Spleen (tissue), 11 donors: ENCODE results near the gene PLA2G4D. TPM values are rescaled to one million over a fixed set of nuclear protein-coding genes. Genes with fewer than 3 reads are reported as not detected.
A peak's percentile ranks its signal among the peaks of the same experiment; 100 is the strongest.

Experiments used
- DNase-seq: peaks from one replicate; pipeline ENCODE4 v3.0.0-alpha.2; 2020
- H3K27ac ChIP-seq, 8 donors: fragments of 200-600 bp; sonication (generic) in 7 of 8; 1 replicate in 4 of 8; 2 replicates in 4 of 8; pipeline versions ENCODE4 v1.5.0 to v1.8.0; 2016 to 2021; ENCODE audit warnings: inconsistent platforms in 4 of 8, mild to moderate bottlenecking in 4 of 8, moderate library complexity in 1 of 8
- H3K27me3 ChIP-seq, 7 donors: fragments of 200-600 bp; sonication (generic) in 6 of 7; replicated peaks in 1 of 7; 1 replicate in 4 of 7; 2 replicates in 3 of 7; pipeline versions ENCODE4 v1.5.0 to v1.8.0; 2016 to 2021; ENCODE audit warnings: inconsistent platforms in 3 of 7, mild to moderate bottlenecking in 1 of 7
- H3K36me3 ChIP-seq, 6 donors: fragments of 200-600 bp; sonication (generic) in 5 of 6; 1 replicate in 4 of 6; 2 replicates in 2 of 6; pipeline versions ENCODE4 v1.5.0 to v1.8.0; 2016 to 2021; ENCODE audit warnings: inconsistent platforms in 2 of 6
- H3K4me1 ChIP-seq, 6 donors: fragments of 200-600 bp; sonication (generic) in 5 of 6; 1 replicate in 3 of 6; 2 replicates in 3 of 6; pipeline versions ENCODE4 v1.5.0 to v1.8.0; 2016 to 2021; ENCODE audit warnings: inconsistent platforms in 3 of 6
- H3K4me3 ChIP-seq, 8 donors: fragments of 200-600 bp; sonication (generic) in 7 of 8; 1 replicate in 4 of 8; 2 replicates in 4 of 8; pipeline versions ENCODE4 v1.5.0 to v1.8.0; 2016 to 2021; ENCODE audit warnings: inconsistent platforms in 4 of 8, mild to moderate bottlenecking in 4 of 8, moderate library complexity in 2 of 8
- H3K9me3 ChIP-seq, 8 donors: fragments of 200-600 bp; sonication (generic) in 7 of 8; 1 replicate in 4 of 8; 2 replicates in 4 of 8; pipeline versions ENCODE4 v1.5.0 to v1.8.0; 2016 to 2021; ENCODE audit warnings: inconsistent platforms in 4 of 8
- POLR2A ChIP-seq, 3 donors: fragments of 450-650 bp; IDR thresholded peaks; one replicate each; pipeline ENCODE4 v1.5.1; 2017; ENCODE audit warnings: antibody characterized with exemption in 3 of 3, mild to moderate bottlenecking in 1 of 3
- POLR2AphosphoS5 ChIP-seq, 3 donors: sonication (generic); formaldehyde crosslinking; IDR thresholded peaks; one replicate each; pipeline ENCODE4 v1.5.1; 2017; ENCODE audit warnings: antibody characterized with exemption in 3 of 3
- WGBS, 5 donors: extraction: QIAGEN DNeasy Blood & Tissue Kit in 3 of 5; methylation state at CpG; one replicate each; pipeline versions ENCODE4 v1.1.5 to v1.1.7; 2013 to 2018; 5-methylcytosine and 5-hydroxymethylcytosine counted together
- intact Hi-C: fragments of 100-400 bp; cut with DNase I; formaldehyde crosslinking; loops from one replicate; pipeline ENCODE4 v1.15.0; 2023; ENCODE audit warnings: low total_unique reads
- polyA plus RNA-seq, 3 donors: library from polyadenylated mRNA; stranded (reverse); fragments of 200-250 nt; gene quantifications; one replicate each; pipeline ENCODE4 v1.2.1, GENCODE V29; 2013
- total RNA-seq, 7 donors: library from RNA; depleted of rRNA in 3 of 7; stranded (reverse); fragments of >200 nt in 3 of 7; fragmentation: NEBNext Ultra II Directional in 4 of 7; extraction: Animal tissue kit (Norgen Biotek cat#: 25700) in 4 of 7; gene quantifications; one replicate each; pipeline versions ENCODE4 v1.1.0 to v1.2.1, GENCODE V29; 2016 to 2021
- TF ChIP-seq, protein P1 (sequence below), 11 experiments: fragments of 200-600 bp in 7 of 11; fragments of 450-650 bp in 4 of 11; sonication (generic) in 4 of 11; IDR thresholded peaks in 8 of 11; conservative IDR thresholded peaks in 3 of 11; 1 replicate in 7 of 11; 2 replicates in 4 of 11; pipeline versions ENCODE4 v1.4.0 to v1.8.0; 2016 to 2021; ENCODE audit warnings: antibody characterized with exemption in 11 of 11, inconsistent platforms in 4 of 11, mild to moderate bottlenecking in 1 of 11
- donor health status: healthy with polysubstance abuse.
- donor health status: DM: no; HTN: no; CAD: no; lungs with moderate emphysema.
- donor health status: DM: no; HTN: no; CAD: no.
- donor health status: Bipolar disorder and iron deficiency.
- donor health status: healthy.
- donor health status: DM: no; HTN: no; CAD: no.
- donor health status: DM: yes; HTN: yes; CAD: no.

The PLA2G4D gene
- total and polyA plus RNA-seq, 10 donors = not detected

- Histone ChIP-seq H3K9me3 (no peaks in the 10 kb centered on the region), H3K27me3 (peaks cover 0 to 53% (median 0%) of the 10 kb centered on the region in 7 donors), H3K4me3 (no peak overlapping the region), H3K4me1 (peaks cover 0 to 22% (median 15%) of the 10 kb centered on the region in 6 donors), H3K36me3 (no peaks in the 10 kb centered on the region), H3K27ac (no peak overlapping the region)
- no peak for DNase-seq
- intact Hi-C loops = loop anchor here (5.0 kb wide), 1 partner anchor 68 kb away; no protein-coding TSS in a partner anchor
- WGBS, 5 donors = 37 to 46% (median 43%) methylated on average over 14 of the region's 14 CpGs
- TF ChIP-seq POLR2A (IDR thresholded peaks at IDR 0.05) (no peak), POLR2AphosphoS5 (IDR thresholded peaks at IDR 0.05) (no peak)
- TF ChIP-seq, protein P1, sequence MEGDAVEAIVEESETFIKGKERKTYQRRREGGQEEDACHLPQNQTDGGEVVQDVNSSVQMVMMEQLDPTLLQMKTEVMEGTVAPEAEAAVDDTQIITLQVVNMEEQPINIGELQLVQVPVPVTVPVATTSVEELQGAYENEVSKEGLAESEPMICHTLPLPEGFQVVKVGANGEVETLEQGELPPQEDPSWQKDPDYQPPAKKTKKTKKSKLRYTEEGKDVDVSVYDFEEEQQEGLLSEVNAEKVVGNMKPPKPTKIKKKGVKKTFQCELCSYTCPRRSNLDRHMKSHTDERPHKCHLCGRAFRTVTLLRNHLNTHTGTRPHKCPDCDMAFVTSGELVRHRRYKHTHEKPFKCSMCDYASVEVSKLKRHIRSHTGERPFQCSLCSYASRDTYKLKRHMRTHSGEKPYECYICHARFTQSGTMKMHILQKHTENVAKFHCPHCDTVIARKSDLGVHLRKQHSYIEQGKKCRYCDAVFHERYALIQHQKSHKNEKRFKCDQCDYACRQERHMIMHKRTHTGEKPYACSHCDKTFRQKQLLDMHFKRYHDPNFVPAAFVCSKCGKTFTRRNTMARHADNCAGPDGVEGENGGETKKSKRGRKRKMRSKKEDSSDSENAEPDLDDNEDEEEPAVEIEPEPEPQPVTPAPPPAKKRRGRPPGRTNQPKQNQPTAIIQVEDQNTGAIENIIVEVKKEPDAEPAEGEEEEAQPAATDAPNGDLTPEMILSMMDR (IDR thresholded peaks at IDR 0.05 in 8 of 11, conservative IDR thresholded peaks at IDR 0.05 in 3 of 11) = peak; percentile 70 to 92 (median 89)
Measured at GRCh38 chr15:42059661-42060476, 34.5 kb downstream of the PLA2G4D start.

DNA sequence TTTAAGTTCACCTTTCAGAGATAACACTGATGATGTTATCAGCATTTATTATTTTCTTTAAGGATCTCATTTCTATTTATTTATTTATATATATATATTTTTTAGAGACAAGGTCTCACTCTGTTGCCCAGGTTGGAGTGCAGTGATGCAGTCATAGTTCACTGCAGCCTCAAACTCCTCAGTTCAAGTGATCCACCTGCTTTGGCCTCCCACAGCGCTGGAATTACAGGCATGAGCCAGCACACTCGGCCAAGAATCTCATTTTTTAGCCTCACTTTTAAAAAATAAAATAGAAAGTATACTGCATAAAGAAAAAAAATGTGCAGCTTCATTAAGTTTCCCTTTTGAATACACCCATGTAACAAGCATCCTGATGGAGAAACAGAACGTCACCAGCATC, 35.6 kb downstream of the PLA2G4D start:
- Histone ChIP-seq H3K4me3 (no peak overlapping the region), H3K27me3 (peaks cover 0 to 46% (median 0%) of the 10 kb centered on the region in 7 donors), H3K4me1 (peaks cover 0 to 22% (median 15%) of the 10 kb centered on the region in 6 donors), H3K9me3 (no peaks in the 10 kb centered on the region), H3K27ac (no peak overlapping the region), H3K36me3 (no peaks in the 10 kb centered on the region)
- TF ChIP-seq, protein P1 (IDR thresholded peaks at IDR 0.05 in 8 of 11, conservative IDR thresholded peaks at IDR 0.05 in 3 of 11) = no peak
- no peak for TF ChIP-seq POLR2AphosphoS5 (IDR thresholded peaks at IDR 0.05)
- no peak for TF ChIP-seq POLR2A (IDR thresholded peaks at IDR 0.05)
- WGBS, 5 donors = 64 to 83% (median 75%) methylated on average over 3 of the region's 3 CpGs
- no peak for DNase-seq
- intact Hi-C loops = loop anchor here (5.0 kb wide), 1 partner anchor 66 kb away; no protein-coding TSS in a partner anchor

DNA sequence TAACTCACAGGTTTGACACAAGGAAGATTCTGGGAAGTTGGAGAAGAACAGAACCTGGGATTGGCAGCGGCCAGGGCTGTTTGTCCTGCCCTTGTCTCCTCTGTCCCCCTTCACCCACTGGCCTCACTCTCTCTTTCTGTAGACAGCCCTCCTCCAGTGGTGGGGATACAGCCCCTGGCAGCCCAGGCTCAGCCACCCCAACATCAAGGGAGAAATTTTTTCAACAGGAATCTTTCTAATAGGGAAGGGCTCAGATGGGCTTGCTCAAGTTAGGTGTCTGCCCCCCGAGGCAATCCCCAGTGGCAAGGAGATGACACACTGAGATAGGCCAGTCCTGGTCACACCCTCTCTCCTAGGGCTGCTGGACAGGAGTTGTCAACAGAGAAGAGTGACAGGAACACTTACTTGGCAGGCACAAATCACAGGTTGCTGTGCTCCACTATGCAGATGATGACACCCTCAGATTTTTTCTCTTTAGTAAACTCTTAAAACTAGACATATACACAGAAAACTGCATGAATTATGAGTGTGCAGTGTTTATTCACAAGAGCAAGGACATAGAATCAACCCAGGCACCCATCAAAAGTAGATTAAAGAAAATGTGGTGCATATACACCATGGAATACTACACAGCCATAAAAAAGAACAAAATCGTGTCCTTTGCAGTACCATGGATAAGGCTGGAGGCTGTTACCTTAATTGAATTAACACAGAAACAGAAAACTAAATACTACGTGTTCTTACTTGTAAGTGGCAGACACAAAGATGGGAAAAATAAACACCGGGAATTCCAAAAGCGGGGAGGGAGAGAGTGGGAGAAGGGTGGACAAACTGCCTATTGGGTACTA, 36.3 kb downstream of the PLA2G4D start:
- no peaks in the 10 kb centered on the region for H3K36me3 ChIP-seq
- H3K4me3 ChIP-seq = no peak overlapping the region
- H3K9me3 ChIP-seq = no peaks in the 10 kb centered on the region
- 82 to 89% (median 83%) methylated on average over 6 of the region's 6 CpGs for WGBS, 5 donors
- peaks cover 0 to 26% (median 15%) of the 10 kb centered on the region in 6 donors for H3K4me1 ChIP-seq
- DNase-seq = no peak
- TF ChIP-seq, protein P1 (IDR thresholded peaks at IDR 0.05 in 8 of 11, conservative IDR thresholded peaks at IDR 0.05 in 3 of 11) = no peak
- no peak for TF ChIP-seq POLR2A (IDR thresholded peaks at IDR 0.05)
- TF ChIP-seq POLR2AphosphoS5 (IDR thresholded peaks at IDR 0.05) = no peak
- intact Hi-C loops = loop anchor here (5.0 kb wide), 1 partner anchor 66 kb away; no protein-coding TSS in a partner anchor
- H3K27ac ChIP-seq = peak overlapping the region in 3 of 8 donors; percentile 2 to 51 (median 19)
- H3K27me3 ChIP-seq = peaks cover 0 to 46% (median 0%) of the 10 kb centered on the region in 7 donors
